Parathyroid adenoma (tissue), 2 donors: ENCODE measurements around the gene STAC3.
A peak's percentile ranks its signal among the peaks of the same experiment; 100 is the strongest.
"Not testable (repeated sequence)": the region's sequence is repeated elsewhere in the genome, so short reads cannot be mapped to it uniquely, and the experiment has no call there.

Experiments
- H2AFZ ChIP-seq: fragments of 300-600 bp; sonication (generic); one replicate; pipeline ENCODE4 v1.7.0; 2017; ENCODE audit warnings: antibody characterized with exemption, mild to moderate bottlenecking
- H3K27ac ChIP-seq: fragments of 300-600 bp; sonication (generic); one replicate; pipeline ENCODE4 v1.7.0; 2017
- H3K27me3 ChIP-seq: fragments of 300-600 bp; sonication (generic); one replicate; pipeline ENCODE4 v1.7.0; 2017; ENCODE audit warnings: low read length; ENCODE audit not compliant: control insufficient read depth, insufficient read depth
- H3K36me3 ChIP-seq: fragments of 300-600 bp; sonication (generic); one replicate; pipeline ENCODE4 v1.7.0; 2017; ENCODE audit warnings: low read length; ENCODE audit not compliant: control insufficient read depth, insufficient read depth
- H3K4me1 ChIP-seq: fragments of 300-600 bp; sonication (generic); one replicate; pipeline ENCODE4 v1.7.0; 2017; ENCODE audit warnings: control low read depth
- H3K4me2 ChIP-seq: fragments of 300-600 bp; sonication (generic); one replicate; pipeline ENCODE4 v1.7.0; 2017; ENCODE audit warnings: low read length
- H3K4me3 ChIP-seq: fragments of 300-600 bp; sonication (generic); one replicate; pipeline ENCODE4 v1.7.0; 2017; ENCODE audit warnings: low read depth, low read length
- H3K79me2 ChIP-seq: fragments of 300-600 bp; sonication (generic); one replicate; pipeline ENCODE4 v1.7.0; 2017; ENCODE audit warnings: control low read depth
- H3K9ac ChIP-seq: fragments of 300-600 bp; sonication (generic); one replicate; pipeline ENCODE4 v1.7.0; 2017; ENCODE audit warnings: mild to moderate bottlenecking
- H3K9me3 ChIP-seq: fragments of 300-600 bp; sonication (generic); one replicate; pipeline ENCODE4 v1.7.0; 2017; ENCODE audit warnings: low read length; ENCODE audit not compliant: control insufficient read depth
- TF ChIP-seq, protein P1 (sequence below): fragments of 300-600 bp; sonication (generic); IDR thresholded peaks from one replicate; pipeline ENCODE4 v1.7.0; 2017; ENCODE audit warnings: antibody characterized with exemption, mild to moderate bottlenecking
- donor health status: primary hyperparathyroidism.

Gene STAC3

DNA sequence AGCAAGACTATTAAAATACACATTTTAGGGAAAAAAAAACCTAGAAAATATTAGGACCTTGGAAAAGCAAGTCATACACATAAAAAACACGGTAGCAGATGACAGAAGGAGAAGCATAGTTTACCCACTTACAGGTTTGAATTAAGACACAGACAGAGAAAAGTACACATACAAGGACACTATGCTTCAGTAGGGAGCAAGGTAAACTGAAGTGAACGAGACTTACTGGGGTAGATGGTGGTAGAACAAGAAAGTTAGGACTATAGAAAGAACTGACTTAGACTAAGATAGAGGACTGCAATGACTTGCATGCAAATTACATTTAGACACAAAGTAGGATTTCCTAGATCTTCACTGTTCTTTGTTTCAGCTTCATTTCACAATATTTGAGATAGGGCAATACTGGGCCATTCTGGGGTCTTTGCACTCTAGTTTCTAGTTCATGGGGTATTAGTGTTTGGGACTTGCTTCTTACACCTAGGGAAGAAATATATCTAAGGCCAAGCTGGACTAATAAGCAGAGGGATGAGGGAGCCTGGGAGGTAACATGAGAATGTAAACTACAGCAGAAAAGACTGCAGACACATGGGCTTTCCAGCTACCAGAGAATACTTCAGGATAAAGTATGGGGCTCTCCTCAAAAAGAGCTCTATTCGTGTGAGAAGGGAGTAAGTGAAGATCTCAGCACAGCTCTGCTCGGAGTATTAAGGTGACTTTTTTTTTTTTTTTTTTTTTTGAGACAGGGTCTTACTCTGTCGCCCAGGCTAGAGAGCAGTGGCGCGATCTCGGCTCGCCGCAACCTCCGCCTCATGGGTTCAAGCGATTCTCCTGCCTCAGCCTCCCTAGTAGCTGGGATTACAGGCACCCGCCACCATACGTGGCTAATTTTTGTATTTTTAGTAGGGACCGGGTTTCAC lies 27.7 kb upstream of the STAC3 start:
- Histone ChIP-seq H2AFZ (no peak overlapping the region), H3K27me3 (no peaks in the 10 kb centered on the region), H3K9ac (no peak overlapping the region), H3K79me2 (no peaks in the 10 kb centered on the region), H3K4me3 (no peak overlapping the region), H3K4me1 (no peaks in the 10 kb centered on the region), H3K36me3 (no peaks in the 10 kb centered on the region), H3K4me2 (no peak overlapping the region), H3K9me3 (no peaks in the 10 kb centered on the region), H3K27ac (no peak overlapping the region)
- TF ChIP-seq, protein P1, sequence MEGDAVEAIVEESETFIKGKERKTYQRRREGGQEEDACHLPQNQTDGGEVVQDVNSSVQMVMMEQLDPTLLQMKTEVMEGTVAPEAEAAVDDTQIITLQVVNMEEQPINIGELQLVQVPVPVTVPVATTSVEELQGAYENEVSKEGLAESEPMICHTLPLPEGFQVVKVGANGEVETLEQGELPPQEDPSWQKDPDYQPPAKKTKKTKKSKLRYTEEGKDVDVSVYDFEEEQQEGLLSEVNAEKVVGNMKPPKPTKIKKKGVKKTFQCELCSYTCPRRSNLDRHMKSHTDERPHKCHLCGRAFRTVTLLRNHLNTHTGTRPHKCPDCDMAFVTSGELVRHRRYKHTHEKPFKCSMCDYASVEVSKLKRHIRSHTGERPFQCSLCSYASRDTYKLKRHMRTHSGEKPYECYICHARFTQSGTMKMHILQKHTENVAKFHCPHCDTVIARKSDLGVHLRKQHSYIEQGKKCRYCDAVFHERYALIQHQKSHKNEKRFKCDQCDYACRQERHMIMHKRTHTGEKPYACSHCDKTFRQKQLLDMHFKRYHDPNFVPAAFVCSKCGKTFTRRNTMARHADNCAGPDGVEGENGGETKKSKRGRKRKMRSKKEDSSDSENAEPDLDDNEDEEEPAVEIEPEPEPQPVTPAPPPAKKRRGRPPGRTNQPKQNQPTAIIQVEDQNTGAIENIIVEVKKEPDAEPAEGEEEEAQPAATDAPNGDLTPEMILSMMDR, result no peak

DNA sequence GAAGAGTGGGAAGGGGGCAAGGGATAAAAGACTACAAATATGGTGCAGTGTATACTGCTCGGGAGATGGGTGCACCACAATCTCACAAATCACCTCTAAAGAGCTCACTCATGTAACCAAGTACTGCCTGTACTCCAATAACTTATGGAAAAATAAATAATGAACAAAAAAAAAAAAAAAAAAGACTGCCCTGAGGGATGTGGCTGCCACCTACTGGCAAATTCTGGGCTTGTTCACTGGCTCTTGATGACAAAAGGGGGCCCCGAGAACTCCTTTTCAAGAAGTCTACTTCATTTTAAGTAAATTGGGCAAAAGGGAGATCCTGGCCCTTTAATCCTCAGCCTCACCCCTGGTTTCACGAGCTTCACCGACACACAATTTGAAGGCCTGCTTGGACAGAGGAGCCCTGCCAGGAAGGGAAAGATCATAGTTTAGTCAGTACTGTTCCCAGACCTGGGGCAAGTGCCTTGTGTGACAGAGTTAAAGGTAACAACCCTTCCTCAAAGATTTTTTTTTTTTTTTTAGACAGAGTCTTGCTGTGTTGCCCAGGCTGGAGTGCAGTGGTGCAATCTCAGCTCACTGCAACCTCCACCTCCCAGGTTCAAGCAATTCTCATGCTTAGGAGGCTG lies 26.1 kb upstream of the STAC3 start:
- no peaks in the 10 kb centered on the region for H3K79me2 ChIP-seq
- H3K27me3 ChIP-seq, result no peaks in the 10 kb centered on the region
- H3K36me3 ChIP-seq, result no peaks in the 10 kb centered on the region
- H3K4me1 ChIP-seq, result no peaks in the 10 kb centered on the region
- no peak overlapping the region for H3K9ac ChIP-seq
- H3K27ac ChIP-seq, result no peak overlapping the region
- H3K4me3 ChIP-seq, result no peak overlapping the region
- no peak overlapping the region for H2AFZ ChIP-seq
- no peaks in the 10 kb centered on the region for H3K9me3 ChIP-seq
- TF ChIP-seq, protein P1, result peak; percentile 24
- H3K4me2 ChIP-seq, result no peak overlapping the region

DNA sequence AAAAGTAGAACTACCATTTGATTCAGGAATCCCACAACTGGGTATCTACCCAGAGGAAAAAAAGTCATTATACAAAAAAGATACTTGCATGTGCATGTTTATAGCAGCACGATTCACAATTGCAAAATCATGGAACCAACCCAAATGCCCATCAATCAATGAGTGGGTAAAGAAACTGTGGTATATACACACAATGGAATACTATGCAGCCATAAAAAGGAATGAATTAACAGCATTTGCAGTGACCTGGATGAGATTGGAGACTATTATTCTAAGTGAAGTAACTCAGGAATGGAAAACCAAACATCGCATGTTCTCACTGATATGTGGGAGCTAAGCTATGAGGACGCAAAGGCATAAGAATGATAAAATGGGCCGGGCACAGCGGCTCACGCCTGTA lies 25.2 kb upstream of the STAC3 start:
- not testable (repeated sequence) for H3K4me2 ChIP-seq, H2AFZ ChIP-seq, H3K27ac ChIP-seq, H3K9ac ChIP-seq, H3K36me3 ChIP-seq, H3K9me3 ChIP-seq, H3K27me3 ChIP-seq, H3K4me1 ChIP-seq, H3K4me3 ChIP-seq, H3K79me2 ChIP-seq

DNA sequence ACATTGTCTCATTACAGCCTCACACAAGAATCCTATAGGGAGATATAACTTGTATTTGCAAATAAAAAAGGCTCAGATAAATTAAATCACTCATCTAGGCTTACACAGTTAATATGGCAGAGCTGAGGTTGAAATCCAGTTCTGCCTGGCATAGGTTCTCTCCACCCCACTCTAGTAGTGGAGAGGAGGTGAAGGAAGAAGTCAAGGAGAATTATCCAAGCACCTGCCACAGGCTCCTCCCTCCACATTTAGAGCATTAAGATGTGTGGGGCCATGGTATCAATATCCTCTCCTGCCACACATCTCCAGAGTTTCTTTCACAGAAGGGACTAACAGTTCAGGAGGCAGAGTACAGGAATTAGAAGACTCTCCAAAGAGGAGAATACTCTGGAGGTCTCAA lies 22.5 kb upstream of the STAC3 start:
- H3K4me3 ChIP-seq, result no peak overlapping the region
- no peak overlapping the region for H3K9ac ChIP-seq
- no peaks in the 10 kb centered on the region for H3K9me3 ChIP-seq
- H3K27ac ChIP-seq, result no peak overlapping the region
- no peaks in the 10 kb centered on the region for H3K27me3 ChIP-seq
- TF ChIP-seq, protein P1, result no peak
- no peaks in the 10 kb centered on the region for H3K36me3 ChIP-seq
- no peak overlapping the region for H2AFZ ChIP-seq
- H3K4me2 ChIP-seq, result no peak overlapping the region
- H3K4me1 ChIP-seq, result no peaks in the 10 kb centered on the region
- no peaks in the 10 kb centered on the region for H3K79me2 ChIP-seq

DNA sequence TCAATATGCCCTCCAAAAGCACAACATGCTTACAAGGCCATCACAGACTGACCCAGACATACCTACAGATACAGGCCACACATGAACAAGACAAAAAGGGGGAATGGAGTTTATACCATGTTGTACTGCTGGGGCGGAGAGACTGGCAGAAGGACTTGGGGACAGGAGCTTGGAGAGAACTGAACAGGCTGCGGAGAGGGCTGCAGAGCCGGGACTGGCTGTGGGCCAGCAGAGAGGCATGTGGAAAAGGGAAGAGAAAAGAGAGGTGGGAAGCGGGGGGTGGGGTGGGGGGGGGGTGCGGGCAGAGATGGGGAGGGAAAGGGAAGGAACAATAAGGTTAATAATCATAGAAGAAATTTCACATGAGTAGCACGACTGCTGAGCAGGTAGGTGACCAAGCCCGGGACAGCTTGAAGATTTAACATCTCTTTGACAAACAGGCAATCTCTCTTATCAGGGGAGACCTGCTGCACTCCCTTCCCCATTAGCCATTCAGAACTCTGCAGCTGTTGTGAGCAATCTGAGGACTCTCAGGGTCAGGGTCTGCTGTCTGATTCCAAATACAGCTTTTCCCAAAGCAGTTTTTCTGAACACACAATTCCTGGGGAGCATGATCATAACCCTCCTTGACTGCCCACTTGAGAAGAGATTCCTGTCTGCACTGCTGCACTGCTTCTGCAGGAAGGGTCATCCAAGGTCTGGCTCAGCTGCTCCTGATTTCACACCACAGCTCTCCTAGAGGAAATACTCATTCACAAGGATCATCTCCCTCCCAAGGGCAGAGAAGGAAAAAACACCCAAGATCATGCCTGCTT lies 21.6 kb upstream of the STAC3 start:
- no peaks in the 10 kb centered on the region for H3K4me1 ChIP-seq
- H3K27ac ChIP-seq, result no peak overlapping the region
- no peaks in the 10 kb centered on the region for H3K9me3 ChIP-seq
- no peak overlapping the region for H2AFZ ChIP-seq
- no peak overlapping the region for H3K9ac ChIP-seq
- H3K27me3 ChIP-seq, result no peaks in the 10 kb centered on the region
- H3K4me2 ChIP-seq, result no peak overlapping the region
- TF ChIP-seq, protein P1, result no peak
- H3K4me3 ChIP-seq, result no peak overlapping the region
- no peaks in the 10 kb centered on the region for H3K79me2 ChIP-seq
- no peaks in the 10 kb centered on the region for H3K36me3 ChIP-seq
